Measurements from ENCODE around the gene TUBA8.

Gene TUBA8

GRCh38 chr22:18110954-18111758 lies 547 bp downstream of the TUBA8 start:
- DNase-seq (ENCODE audit: low spot score), result no peak

GRCh38 chr22:18111759-18112330 lies 1.2 kb downstream of the TUBA8 start:
- no peak for DNase-seq (ENCODE audit: low spot score)
- no peak for TF ChIP-seq CTCF (IDR thresholded peaks at IDR 0.05; ENCODE audit: extremely low read depth, missing control alignments)

More at GRCh38 chr22:18110954-18111758, 547 bp downstream of the TUBA8 start:
- TF ChIP-seq CTCF (IDR thresholded peaks at IDR 0.05; ENCODE audit: extremely low read depth, missing control alignments), result no peak

- no peak for DNase-seq (ENCODE audit: low spot score)
- no peak for TF ChIP-seq CTCF (IDR thresholded peaks at IDR 0.05; ENCODE audit: extremely low read depth, missing control alignments)
Measured at GRCh38 chr22:18112440-18112839, 1.8 kb downstream of the TUBA8 start.

GRCh38 chr22:18113680-18114394 lies 3.2 kb downstream of the TUBA8 start:
- DNase-seq (ENCODE audit: low spot score), result no peak
- no peak for TF ChIP-seq CTCF (IDR thresholded peaks at IDR 0.05; ENCODE audit: extremely low read depth, missing control alignments)

GRCh38 chr22:18114495-18114894 lies 3.9 kb downstream of the TUBA8 start:
- DNase-seq (ENCODE audit: low spot score), result no peak
- no peak for TF ChIP-seq CTCF (IDR thresholded peaks at IDR 0.05; ENCODE audit: extremely low read depth, missing control alignments)

GRCh38 chr22:18114976-18115652 lies 4.5 kb downstream of the TUBA8 start:
- no peak for TF ChIP-seq CTCF (IDR thresholded peaks at IDR 0.05; ENCODE audit: extremely low read depth, missing control alignments)
- DNase-seq (ENCODE audit: low spot score), result no peak

All from GM20000 (cell line).